Mesothelial cell of epicardium (in vitro differentiated cells): Measurements from ENCODE around the gene TMEM114. TPM values are rescaled to one million over a fixed set of nuclear protein-coding genes. Genes with fewer than 3 reads are reported as not detected.

Source experiments
- DNase-seq, 2 experiments: peaks; one replicate each; pipeline ENCODE4 v3.0.0; 2021; ENCODE audit warnings: low spot score in 2 of 2; ENCODE audit not compliant: unreplicated experiment in 2 of 2
- H3K27ac Mint-ChIP-seq: 2 replicates; pipeline ENCODE4 v1.8.0; 2021; ENCODE audit warnings: mixed read lengths
- H3K27me3 Mint-ChIP-seq: 2 replicates; pipeline ENCODE4 v1.8.0; 2021; ENCODE audit warnings: low read depth, mixed read lengths
- H3K36me3 Mint-ChIP-seq: 2 replicates; pipeline ENCODE4 v1.8.0; 2021; ENCODE audit warnings: mixed read lengths
- H3K4me1 Mint-ChIP-seq: 2 replicates; pipeline ENCODE4 v1.8.0; 2021; ENCODE audit warnings: mixed read lengths
- H3K4me3 Mint-ChIP-seq: 2 replicates; pipeline ENCODE4 v1.8.0; 2021; ENCODE audit warnings: mild to moderate bottlenecking, moderate library complexity, mixed read lengths
- H3K9me3 Mint-ChIP-seq: 2 replicates; pipeline ENCODE4 v1.8.0; 2021; ENCODE audit warnings: mixed read lengths
- CTCF ChIP-seq: fragments of 200-600 bp; sonication (generic); IDR thresholded peaks from one replicate; pipeline ENCODE4 v1.5.0; 2021; ENCODE audit warnings: antibody characterized with exemption; ENCODE audit not compliant: unreplicated experiment
- total RNA-seq: library from RNA; stranded (reverse); gene quantifications from 3 replicates; pipeline ENCODE4 v1.2.1, GENCODE V29; 2021

TMEM114 gene
- total RNA-seq, 1 donor from 2014 or later = not detected

GRCh38 chr16:8551388-8552332 lies 38.7 kb downstream of the TMEM114 start:
- H3K36me3 Mint-ChIP-seq = no peaks in the 10 kb centered on the region
- peaks cover 4% of the 10 kb centered on the region for H3K4me1 Mint-ChIP-seq
- DNase-seq = no peak

GRCh38 chr16:8550728-8551387 lies 39.5 kb downstream of the TMEM114 start:
- no peaks in the 10 kb centered on the region for H3K36me3 Mint-ChIP-seq
- H3K27me3 Mint-ChIP-seq = peaks cover 47% of the 10 kb centered on the region
- DNase-seq = no peak
- H3K9me3 Mint-ChIP-seq = peaks cover 2% of the 10 kb centered on the region
- H3K4me3 Mint-ChIP-seq = no peak overlapping the region
- peaks cover 4% of the 10 kb centered on the region for H3K4me1 Mint-ChIP-seq
- H3K27ac Mint-ChIP-seq = no peak overlapping the region
- TF ChIP-seq CTCF = no peak

More at GRCh38 chr16:8551388-8552332, 38.7 kb downstream of the TMEM114 start:
- TF ChIP-seq CTCF = no peak
- H3K27ac Mint-ChIP-seq = no peak overlapping the region
- peaks cover 2% of the 10 kb centered on the region for H3K9me3 Mint-ChIP-seq
- H3K27me3 Mint-ChIP-seq = peaks cover 45% of the 10 kb centered on the region
- H3K4me3 Mint-ChIP-seq = no peak overlapping the region

- Mint-ChIP-seq H3K9me3 (peaks cover 2% of the 10 kb centered on the region), H3K27ac (no peak overlapping the region), H3K27me3 (peaks cover 45% of the 10 kb centered on the region), H3K36me3 (no peaks in the 10 kb centered on the region), H3K4me3 (no peak overlapping the region), H3K4me1 (peaks cover 4% of the 10 kb centered on the region)
- no peak for TF ChIP-seq CTCF
- no peak for DNase-seq
Measured at GRCh38 chr16:8549843-8550412, 40.4 kb downstream of the TMEM114 start.

DNA sequence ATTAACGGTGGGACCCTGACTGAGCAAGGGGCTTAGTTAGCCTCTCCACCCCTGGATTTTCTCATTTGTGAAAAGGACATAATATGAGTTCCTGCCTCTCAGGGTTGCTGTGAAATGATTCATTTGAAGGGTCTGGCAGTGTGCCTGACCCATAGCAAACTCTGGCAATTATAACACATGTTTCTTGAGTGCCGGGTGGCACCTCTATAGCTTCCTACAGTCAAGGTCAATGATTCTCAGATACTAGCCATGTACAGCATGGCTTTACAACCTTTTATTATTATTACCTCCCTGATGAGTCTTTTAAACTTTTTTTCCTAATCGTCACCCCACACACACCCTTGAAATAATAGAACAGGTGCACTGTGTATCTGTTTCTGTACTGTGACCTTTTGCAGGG lies 42.1 kb downstream of the TMEM114 start:
- TF ChIP-seq CTCF = no peak
- no peak overlapping the region for H3K27ac Mint-ChIP-seq
- no peaks in the 10 kb centered on the region for H3K36me3 Mint-ChIP-seq
- H3K4me1 Mint-ChIP-seq = peaks cover 6% of the 10 kb centered on the region
- H3K9me3 Mint-ChIP-seq = peaks cover 2% of the 10 kb centered on the region
- peaks cover 46% of the 10 kb centered on the region for H3K27me3 Mint-ChIP-seq
- DNase-seq = no peak
- no peak overlapping the region for H3K4me3 Mint-ChIP-seq

- DNase-seq = no peak
- Mint-ChIP-seq H3K27ac (no peak overlapping the region), H3K9me3 (peaks cover 2% of the 10 kb centered on the region), H3K4me1 (peaks cover 3% of the 10 kb centered on the region), H3K27me3 (peaks cover 42% of the 10 kb centered on the region), H3K36me3 (no peaks in the 10 kb centered on the region), H3K4me3 (no peak overlapping the region)
- no peak for TF ChIP-seq CTCF
Measured at GRCh38 chr16:8547762-8548161, 42.5 kb downstream of the TMEM114 start.
